ENCODE results near the gene BMPR1A. TPM values are rescaled to one million over a fixed set of nuclear protein-coding genes. Genes with fewer than 3 reads are reported as not detected.

The BMPR1A gene
- total and polyA plus RNA-seq, 2 experiments from 2014 or later = 14.2 to 82.5 TPM

DNA sequence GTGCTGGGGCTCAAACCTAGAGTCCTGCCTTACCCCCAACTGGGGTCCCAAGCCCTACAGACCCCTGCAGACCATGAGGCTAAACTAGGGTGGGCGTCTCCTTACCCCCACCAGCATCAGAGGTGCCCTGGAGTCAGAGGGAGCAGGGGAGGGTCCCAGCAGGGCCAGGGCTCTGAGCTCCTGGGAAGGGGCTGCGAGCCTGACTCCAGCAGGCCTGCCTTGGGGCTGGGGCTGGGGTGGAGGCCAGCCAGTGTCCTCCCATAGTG is 203.3 kb downstream of the BMPR1A start:
- H3F3A ChIP-seq (replicated peaks; ENCODE audit: low read depth) = peaks cover 9% of the 10 kb centered on the region; the same call in 1 of the 2 replicates
- DNase-seq (ENCODE audit: low spot score) (no peak), ATAC-seq (no peak)
- no peaks in the 10 kb centered on the region for H4K20me1 ChIP-seq (replicated peaks; ENCODE audit: insufficient read depth)
- H2AFZ ChIP-seq = no peak overlapping the region; the same call in 1 of the 2 replicates
- H3K9me3 Mint-ChIP-seq = peaks cover 2% of the 10 kb centered on the region; the same call in 1 of the 3 replicates
- no peaks in the 10 kb centered on the region for H3K36me3 Mint-ChIP-seq (ENCODE audit: low read depth)
- no peaks in the 10 kb centered on the region for H3K79me2 ChIP-seq (replicated peaks; ENCODE audit: insufficient read depth)
- no peak overlapping the region for H3K4me3 Mint-ChIP-seq
- TF ChIP-seq, protein P1, sequence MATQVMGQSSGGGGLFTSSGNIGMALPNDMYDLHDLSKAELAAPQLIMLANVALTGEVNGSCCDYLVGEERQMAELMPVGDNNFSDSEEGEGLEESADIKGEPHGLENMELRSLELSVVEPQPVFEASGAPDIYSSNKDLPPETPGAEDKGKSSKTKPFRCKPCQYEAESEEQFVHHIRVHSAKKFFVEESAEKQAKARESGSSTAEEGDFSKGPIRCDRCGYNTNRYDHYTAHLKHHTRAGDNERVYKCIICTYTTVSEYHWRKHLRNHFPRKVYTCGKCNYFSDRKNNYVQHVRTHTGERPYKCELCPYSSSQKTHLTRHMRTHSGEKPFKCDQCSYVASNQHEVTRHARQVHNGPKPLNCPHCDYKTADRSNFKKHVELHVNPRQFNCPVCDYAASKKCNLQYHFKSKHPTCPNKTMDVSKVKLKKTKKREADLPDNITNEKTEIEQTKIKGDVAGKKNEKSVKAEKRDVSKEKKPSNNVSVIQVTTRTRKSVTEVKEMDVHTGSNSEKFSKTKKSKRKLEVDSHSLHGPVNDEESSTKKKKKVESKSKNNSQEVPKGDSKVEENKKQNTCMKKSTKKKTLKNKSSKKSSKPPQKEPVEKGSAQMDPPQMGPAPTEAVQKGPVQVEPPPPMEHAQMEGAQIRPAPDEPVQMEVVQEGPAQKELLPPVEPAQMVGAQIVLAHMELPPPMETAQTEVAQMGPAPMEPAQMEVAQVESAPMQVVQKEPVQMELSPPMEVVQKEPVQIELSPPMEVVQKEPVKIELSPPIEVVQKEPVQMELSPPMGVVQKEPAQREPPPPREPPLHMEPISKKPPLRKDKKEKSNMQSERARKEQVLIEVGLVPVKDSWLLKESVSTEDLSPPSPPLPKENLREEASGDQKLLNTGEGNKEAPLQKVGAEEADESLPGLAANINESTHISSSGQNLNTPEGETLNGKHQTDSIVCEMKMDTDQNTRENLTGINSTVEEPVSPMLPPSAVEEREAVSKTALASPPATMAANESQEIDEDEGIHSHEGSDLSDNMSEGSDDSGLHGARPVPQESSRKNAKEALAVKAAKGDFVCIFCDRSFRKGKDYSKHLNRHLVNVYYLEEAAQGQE (IDR thresholded peaks at IDR 0.05; ENCODE audit: unreplicated experiment) = no peak
- TF ChIP-seq ZNF114 (CRISPR knock-in tag; IDR thresholded peaks at IDR 0.05) (no peak), NANOG (IDR thresholded peaks at IDR 0.05; ENCODE audit: borderline replicate concordance) (no peak), POLR2AphosphoS5 (IDR thresholded peaks at IDR 0.05; ENCODE audit: low read depth) (no peak), STAT1 (IDR thresholded peaks at IDR 0.05; ENCODE audit: unreplicated experiment) (no peak), EZH2phosphoT487 (IDR thresholded peaks at IDR 0.05; ENCODE audit: unreplicated experiment) (no peak), JUNB (IDR thresholded peaks at IDR 0.05; ENCODE audit: unreplicated experiment) (no peak), ZNF331 (CRISPR knock-in tag; IDR thresholded peaks at IDR 0.05; ENCODE audit: low read depth) (no peak), EZH2 (IDR thresholded peaks at IDR 0.05; ENCODE audit: low read depth, unreplicated experiment) (no peak), CREB1 (CRISPR knock-in tag; IDR thresholded peaks at IDR 0.05; ENCODE audit: low read depth) (no peak)
- TF ChIP-seq, protein P2, sequence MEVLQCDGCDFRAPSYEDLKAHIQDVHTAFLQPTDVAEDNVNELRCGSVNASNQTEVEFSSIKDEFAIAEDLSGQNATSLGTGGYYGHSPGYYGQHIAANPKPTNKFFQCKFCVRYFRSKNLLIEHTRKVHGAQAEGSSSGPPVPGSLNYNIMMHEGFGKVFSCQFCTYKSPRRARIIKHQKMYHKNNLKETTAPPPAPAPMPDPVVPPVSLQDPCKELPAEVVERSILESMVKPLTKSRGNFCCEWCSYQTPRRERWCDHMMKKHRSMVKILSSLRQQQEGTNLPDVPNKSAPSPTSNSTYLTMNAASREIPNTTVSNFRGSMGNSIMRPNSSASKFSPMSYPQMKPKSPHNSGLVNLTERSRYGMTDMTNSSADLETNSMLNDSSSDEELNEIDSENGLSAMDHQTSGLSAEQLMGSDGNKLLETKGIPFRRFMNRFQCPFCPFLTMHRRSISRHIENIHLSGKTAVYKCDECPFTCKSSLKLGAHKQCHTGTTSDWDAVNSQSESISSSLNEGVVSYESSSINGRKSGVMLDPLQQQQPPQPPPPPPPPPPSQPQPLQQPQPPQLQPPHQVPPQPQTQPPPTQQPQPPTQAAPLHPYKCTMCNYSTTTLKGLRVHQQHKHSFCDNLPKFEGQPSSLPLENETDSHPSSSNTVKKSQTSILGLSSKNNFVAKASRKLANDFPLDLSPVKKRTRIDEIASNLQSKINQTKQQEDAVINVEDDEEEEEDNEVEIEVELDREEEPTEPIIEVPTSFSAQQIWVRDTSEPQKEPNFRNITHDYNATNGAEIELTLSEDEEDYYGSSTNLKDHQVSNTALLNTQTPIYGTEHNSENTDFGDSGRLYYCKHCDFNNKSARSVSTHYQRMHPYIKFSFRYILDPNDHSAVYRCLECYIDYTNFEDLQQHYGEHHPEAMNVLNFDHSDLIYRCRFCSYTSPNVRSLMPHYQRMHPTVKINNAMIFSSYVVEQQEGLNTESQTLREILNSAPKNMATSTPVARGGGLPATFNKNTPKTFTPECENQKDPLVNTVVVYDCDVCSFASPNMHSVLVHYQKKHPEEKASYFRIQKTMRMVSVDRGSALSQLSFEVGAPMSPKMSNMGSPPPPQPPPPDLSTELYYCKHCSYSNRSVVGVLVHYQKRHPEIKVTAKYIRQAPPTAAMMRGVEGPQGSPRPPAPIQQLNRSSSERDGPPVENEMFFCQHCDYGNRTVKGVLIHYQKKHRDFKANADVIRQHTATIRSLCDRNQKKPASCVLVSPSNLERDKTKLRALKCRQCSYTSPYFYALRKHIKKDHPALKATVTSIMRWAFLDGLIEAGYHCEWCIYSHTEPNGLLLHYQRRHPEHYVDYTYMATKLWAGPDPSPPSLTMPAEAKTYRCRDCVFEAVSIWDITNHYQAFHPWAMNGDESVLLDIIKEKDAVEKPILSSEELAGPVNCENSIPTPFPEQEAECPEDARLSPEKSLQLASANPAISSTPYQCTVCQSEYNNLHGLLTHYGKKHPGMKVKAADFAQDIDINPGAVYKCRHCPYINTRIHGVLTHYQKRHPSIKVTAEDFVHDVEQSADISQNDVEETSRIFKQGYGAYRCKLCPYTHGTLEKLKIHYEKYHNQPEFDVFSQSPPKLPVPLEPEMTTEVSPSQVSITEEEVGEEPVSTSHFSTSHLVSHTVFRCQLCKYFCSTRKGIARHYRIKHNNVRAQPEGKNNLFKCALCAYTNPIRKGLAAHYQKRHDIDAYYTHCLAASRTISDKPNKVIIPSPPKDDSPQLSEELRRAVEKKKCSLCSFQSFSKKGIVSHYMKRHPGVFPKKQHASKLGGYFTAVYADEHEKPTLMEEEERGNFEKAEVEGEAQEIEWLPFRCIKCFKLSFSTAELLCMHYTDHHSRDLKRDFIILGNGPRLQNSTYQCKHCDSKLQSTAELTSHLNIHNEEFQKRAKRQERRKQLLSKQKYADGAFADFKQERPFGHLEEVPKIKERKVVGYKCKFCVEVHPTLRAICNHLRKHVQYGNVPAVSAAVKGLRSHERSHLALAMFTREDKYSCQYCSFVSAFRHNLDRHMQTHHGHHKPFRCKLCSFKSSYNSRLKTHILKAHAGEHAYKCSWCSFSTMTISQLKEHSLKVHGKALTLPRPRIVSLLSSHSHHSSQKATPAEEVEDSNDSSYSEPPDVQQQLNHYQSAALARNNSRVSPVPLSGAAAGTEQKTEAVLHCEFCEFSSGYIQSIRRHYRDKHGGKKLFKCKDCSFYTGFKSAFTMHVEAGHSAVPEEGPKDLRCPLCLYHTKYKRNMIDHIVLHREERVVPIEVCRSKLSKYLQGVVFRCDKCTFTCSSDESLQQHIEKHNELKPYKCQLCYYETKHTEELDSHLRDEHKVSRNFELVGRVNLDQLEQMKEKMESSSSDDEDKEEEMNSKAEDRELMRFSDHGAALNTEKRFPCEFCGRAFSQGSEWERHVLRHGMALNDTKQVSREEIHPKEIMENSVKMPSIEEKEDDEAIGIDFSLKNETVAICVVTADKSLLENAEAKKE (CRISPR knock-in tag; IDR thresholded peaks at IDR 0.05) = no peak
- TF ChIP-seq, protein P3, sequence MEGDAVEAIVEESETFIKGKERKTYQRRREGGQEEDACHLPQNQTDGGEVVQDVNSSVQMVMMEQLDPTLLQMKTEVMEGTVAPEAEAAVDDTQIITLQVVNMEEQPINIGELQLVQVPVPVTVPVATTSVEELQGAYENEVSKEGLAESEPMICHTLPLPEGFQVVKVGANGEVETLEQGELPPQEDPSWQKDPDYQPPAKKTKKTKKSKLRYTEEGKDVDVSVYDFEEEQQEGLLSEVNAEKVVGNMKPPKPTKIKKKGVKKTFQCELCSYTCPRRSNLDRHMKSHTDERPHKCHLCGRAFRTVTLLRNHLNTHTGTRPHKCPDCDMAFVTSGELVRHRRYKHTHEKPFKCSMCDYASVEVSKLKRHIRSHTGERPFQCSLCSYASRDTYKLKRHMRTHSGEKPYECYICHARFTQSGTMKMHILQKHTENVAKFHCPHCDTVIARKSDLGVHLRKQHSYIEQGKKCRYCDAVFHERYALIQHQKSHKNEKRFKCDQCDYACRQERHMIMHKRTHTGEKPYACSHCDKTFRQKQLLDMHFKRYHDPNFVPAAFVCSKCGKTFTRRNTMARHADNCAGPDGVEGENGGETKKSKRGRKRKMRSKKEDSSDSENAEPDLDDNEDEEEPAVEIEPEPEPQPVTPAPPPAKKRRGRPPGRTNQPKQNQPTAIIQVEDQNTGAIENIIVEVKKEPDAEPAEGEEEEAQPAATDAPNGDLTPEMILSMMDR (conservative IDR thresholded peaks at IDR 0.05; ENCODE audit: low read depth in 2 of 2) = no peak
- H3K4me3 ChIP-seq = no peak overlapping the region
- no peaks in the 10 kb centered on the region for H3K27me3 ChIP-seq (ENCODE audit: insufficient read depth)
- H3K4me1 ChIP-seq (ENCODE audit: insufficient read depth) = peaks cover 50% of the 10 kb centered on the region
- H3K36me3 ChIP-seq (ENCODE audit: insufficient read depth) = no peaks in the 10 kb centered on the region
- H3K4me2 ChIP-seq = no peak overlapping the region
- no peak overlapping the region for H3K27ac Mint-ChIP-seq
- no peaks in the 10 kb centered on the region for H3K9me2 ChIP-seq (ENCODE audit: insufficient read depth)
- peaks cover 21% of the 10 kb centered on the region for H3K27me3 Mint-ChIP-seq (ENCODE audit: insufficient read depth, low read depth, poor library complexity)
- H3K4me1 Mint-ChIP-seq = peaks cover 43% of the 10 kb centered on the region
- H3K27ac ChIP-seq (ENCODE audit: low read depth) = no peak overlapping the region
